ENCODE measurements around the gene SAMD8. TPM values are rescaled to one million over a fixed set of nuclear protein-coding genes. Genes with fewer than 3 reads are reported as not detected.

The SAMD8 gene
- total and polyA plus RNA-seq, 2 donors (not counting 1 experiment from before 2014, with no cell fraction given): 15.9 to 35.7 TPM

DNA sequence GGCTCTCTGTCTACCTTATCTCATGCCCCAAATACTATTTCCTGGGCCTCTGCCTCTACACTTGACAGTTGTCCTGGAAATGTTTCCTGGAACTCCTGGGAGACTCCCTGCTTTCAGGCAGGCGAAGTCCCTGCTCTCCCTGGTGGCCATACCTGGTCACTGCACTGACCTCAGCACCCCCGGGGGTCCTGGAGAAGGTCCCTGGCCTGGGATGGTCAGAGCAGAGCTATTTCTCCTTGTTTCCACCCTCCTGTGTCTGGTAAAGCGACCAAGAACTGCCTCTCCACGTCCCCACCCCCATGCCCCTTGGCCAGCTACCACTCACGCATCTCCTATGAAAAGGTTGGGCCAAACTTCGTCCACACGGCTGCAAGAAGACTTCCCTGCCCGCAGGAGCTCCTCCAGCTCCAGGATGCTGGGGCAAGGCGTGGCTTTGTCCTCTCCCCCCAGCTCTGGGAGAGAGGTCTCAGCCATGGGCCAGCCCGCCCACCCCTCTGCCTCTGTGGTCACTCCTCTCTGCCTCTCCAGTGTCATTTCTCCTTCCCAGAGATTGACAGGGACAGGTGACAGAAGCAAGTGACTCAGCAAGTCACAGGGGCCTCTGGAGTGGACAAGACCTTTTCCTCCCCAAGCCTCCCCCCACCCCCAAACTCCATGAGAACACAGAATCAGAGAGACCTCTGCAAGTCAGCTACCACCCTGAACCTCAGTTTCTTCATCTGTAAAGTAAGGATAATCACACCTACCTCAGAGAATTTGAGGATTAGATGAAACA lies 2.6 kb upstream of the SAMD8 start:
- POLR2A ChIA-PET: no interaction called here
- H3K9me3 ChIP-seq (ENCODE audit: control extremely low read depth in 1 of 3, control insufficient read depth in 2 of 3, insufficient read depth in 1 of 3, low read length in 2 of 3): no peaks in the 10 kb centered on the region
- H3K27ac Mint-ChIP-seq: no peak overlapping the region
- H3K4me2 ChIP-seq (replicated peaks; ENCODE audit: low read depth, low read length, poor library complexity, severe bottlenecking): no peak overlapping the region
- H3K79me2 ChIP-seq (ENCODE audit: control insufficient read depth, insufficient read depth, low read length): peaks cover 28% of the 10 kb centered on the region
- H3K27me3 ChIP-seq (replicated peaks in 1 of 4; ENCODE audit: control extremely low read depth in 1 of 4, control insufficient read depth in 3 of 4, insufficient read depth in 4 of 4, low read length in 3 of 4): no peaks in the 10 kb centered on the region
- ATAC-seq (ENCODE audit: low read depth) (no peak), DNase-seq (no peak)
- no peak overlapping the region for H3K27ac ChIP-seq (ENCODE audit: low read length in 2 of 2)
- no peak overlapping the region for H3K4me3 Mint-ChIP-seq
- H3K36me3 ChIP-seq (replicated peaks in 1 of 2; ENCODE audit: control extremely low read depth in 1 of 2, control insufficient read depth in 1 of 2, extremely low read depth in 1 of 2, insufficient read depth in 2 of 2, low read length in 1 of 2): no peaks in the 10 kb centered on the region
- H3K4me3 ChIP-seq (ENCODE audit: control extremely low read depth in 1 of 5, extremely low read depth in 1 of 5, insufficient read depth in 1 of 5, low read depth in 2 of 5, low read length in 4 of 5): no peak overlapping the region
- intact Hi-C loops (cut with micrococcal nuclease): no loop called here
- CTCF ChIA-PET: interaction anchor here (0.9 to 2.2 kb wide), 2 partner anchors 8 to 11 kb away, joined by 3 to 10 read pairs; no protein-coding TSS in a partner anchor
- peaks cover 18 to 20% of the 10 kb centered on the region in 2 donors for H3K4me1 ChIP-seq (ENCODE audit: control insufficient read depth in 2 of 2, insufficient read depth in 2 of 2, low read length in 2 of 2)
- no peaks in the 10 kb centered on the region for H3K9me3 Mint-ChIP-seq (ENCODE audit: insufficient read depth)
- WGBS (ENCODE audit: insufficient coverage): 92% methylated on average over 10 of the region's 10 CpGs
- H3K4me1 Mint-ChIP-seq: peaks cover 28% of the 10 kb centered on the region
- no peaks in the 10 kb centered on the region for H4K20me1 ChIP-seq (ENCODE audit: control insufficient read depth, insufficient read depth, low read length, poor library complexity, severe bottlenecking)
- no peak overlapping the region for H3K9ac ChIP-seq (ENCODE audit: low read length)
- H2AFZ ChIP-seq (ENCODE audit: insufficient read depth, low read depth, low read length, poor library complexity, severe bottlenecking): peak overlapping the region; percentile 66
- H3K27me3 Mint-ChIP-seq: no peaks in the 10 kb centered on the region
- TF ChIP-seq EZH2 (IDR thresholded peaks at IDR 0.05; ENCODE audit: borderline replicate concordance, insufficient read depth, low read depth, low read length, poor library complexity, severe bottlenecking): no peak
- TF ChIP-seq, protein P1, sequence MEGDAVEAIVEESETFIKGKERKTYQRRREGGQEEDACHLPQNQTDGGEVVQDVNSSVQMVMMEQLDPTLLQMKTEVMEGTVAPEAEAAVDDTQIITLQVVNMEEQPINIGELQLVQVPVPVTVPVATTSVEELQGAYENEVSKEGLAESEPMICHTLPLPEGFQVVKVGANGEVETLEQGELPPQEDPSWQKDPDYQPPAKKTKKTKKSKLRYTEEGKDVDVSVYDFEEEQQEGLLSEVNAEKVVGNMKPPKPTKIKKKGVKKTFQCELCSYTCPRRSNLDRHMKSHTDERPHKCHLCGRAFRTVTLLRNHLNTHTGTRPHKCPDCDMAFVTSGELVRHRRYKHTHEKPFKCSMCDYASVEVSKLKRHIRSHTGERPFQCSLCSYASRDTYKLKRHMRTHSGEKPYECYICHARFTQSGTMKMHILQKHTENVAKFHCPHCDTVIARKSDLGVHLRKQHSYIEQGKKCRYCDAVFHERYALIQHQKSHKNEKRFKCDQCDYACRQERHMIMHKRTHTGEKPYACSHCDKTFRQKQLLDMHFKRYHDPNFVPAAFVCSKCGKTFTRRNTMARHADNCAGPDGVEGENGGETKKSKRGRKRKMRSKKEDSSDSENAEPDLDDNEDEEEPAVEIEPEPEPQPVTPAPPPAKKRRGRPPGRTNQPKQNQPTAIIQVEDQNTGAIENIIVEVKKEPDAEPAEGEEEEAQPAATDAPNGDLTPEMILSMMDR (IDR thresholded peaks at IDR 0.05): peak; percentile 28

DNA sequence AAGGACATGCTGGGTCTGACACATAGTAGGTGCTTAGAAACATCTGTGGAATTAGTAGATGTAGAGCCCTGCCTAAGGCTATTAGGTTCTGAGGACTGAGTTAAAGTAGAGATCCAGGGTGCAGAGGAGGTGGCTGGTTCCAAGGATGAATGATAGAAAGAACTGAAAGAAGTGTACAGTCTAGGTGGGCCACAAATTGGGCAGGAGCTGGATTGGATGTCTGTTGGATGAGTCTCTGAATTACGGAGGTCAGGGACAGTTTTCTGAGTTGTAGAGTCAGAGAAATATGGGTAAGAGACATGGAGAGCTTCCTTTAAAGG lies 2.0 kb upstream of the SAMD8 start:
- peaks cover 33% of the 10 kb centered on the region for H3K79me2 ChIP-seq (ENCODE audit: control insufficient read depth, insufficient read depth, low read length)
- Mint-ChIP-seq H3K27ac (peak overlapping the region; percentile 38), H3K27me3 (no peaks in the 10 kb centered on the region), H3K4me3 (peak overlapping the region; percentile 46), H3K4me1 (peaks cover 31% of the 10 kb centered on the region), H3K9me3 (ENCODE audit: insufficient read depth) (no peaks in the 10 kb centered on the region)
- TF ChIP-seq, protein P1 (IDR thresholded peaks at IDR 0.05): no peak
- no peak for TF ChIP-seq EZH2 (IDR thresholded peaks at IDR 0.05; ENCODE audit: borderline replicate concordance, insufficient read depth, low read depth, low read length, poor library complexity, severe bottlenecking)
- 100% methylated on average over 1 of the region's 1 CpG for WGBS (ENCODE audit: insufficient coverage)
- intact Hi-C loops (cut with micrococcal nuclease): no loop called here
- peak overlapping the region; percentile 66 for H2AFZ ChIP-seq (ENCODE audit: insufficient read depth, low read depth, low read length, poor library complexity, severe bottlenecking)
- DNase-seq: no peak
- POLR2A ChIA-PET: no interaction called here
- no peaks in the 10 kb centered on the region for H3K9me3 ChIP-seq (ENCODE audit: control extremely low read depth in 1 of 3, control insufficient read depth in 2 of 3, insufficient read depth in 1 of 3, low read length in 2 of 3)
- no peaks in the 10 kb centered on the region for H3K27me3 ChIP-seq (replicated peaks in 1 of 4; ENCODE audit: control extremely low read depth in 1 of 4, control insufficient read depth in 3 of 4, insufficient read depth in 4 of 4, low read length in 3 of 4)
- H3K36me3 ChIP-seq (replicated peaks in 1 of 2; ENCODE audit: control extremely low read depth in 1 of 2, control insufficient read depth in 1 of 2, extremely low read depth in 1 of 2, insufficient read depth in 2 of 2, low read length in 1 of 2): no peaks in the 10 kb centered on the region
- H3K4me3 ChIP-seq (ENCODE audit: control extremely low read depth in 1 of 5, extremely low read depth in 1 of 5, insufficient read depth in 1 of 5, low read depth in 2 of 5, low read length in 4 of 5): no peak overlapping the region
- H3K4me2 ChIP-seq (replicated peaks; ENCODE audit: low read depth, low read length, poor library complexity, severe bottlenecking): no peak overlapping the region
- H3K4me1 ChIP-seq (ENCODE audit: control insufficient read depth in 2 of 2, insufficient read depth in 2 of 2, low read length in 2 of 2): peaks cover 18 to 24% of the 10 kb centered on the region in 2 donors
- H3K27ac ChIP-seq (ENCODE audit: low read length in 2 of 2): peak overlapping the region in 1 of 2 donors; percentile 98
- CTCF ChIA-PET: interaction anchor here (2.2 kb wide), 1 partner anchor 9 kb away, joined by 10 read pairs; no protein-coding TSS in a partner anchor
- no peak overlapping the region for H3K9ac ChIP-seq (ENCODE audit: low read length)
- ATAC-seq (ENCODE audit: low read depth): no peak
- H4K20me1 ChIP-seq (ENCODE audit: control insufficient read depth, insufficient read depth, low read length, poor library complexity, severe bottlenecking): no peaks in the 10 kb centered on the region

Measured in B cell (primary cell).